Measurements from ENCODE around the gene ABHD16A.

Gene ABHD16A

GRCh38 chr6:31663126-31663960 is 39.8 kb downstream of the ABHD16A start:
- DNase-seq (ENCODE audit: low read depth in 2 of 2): no peak

DNA sequence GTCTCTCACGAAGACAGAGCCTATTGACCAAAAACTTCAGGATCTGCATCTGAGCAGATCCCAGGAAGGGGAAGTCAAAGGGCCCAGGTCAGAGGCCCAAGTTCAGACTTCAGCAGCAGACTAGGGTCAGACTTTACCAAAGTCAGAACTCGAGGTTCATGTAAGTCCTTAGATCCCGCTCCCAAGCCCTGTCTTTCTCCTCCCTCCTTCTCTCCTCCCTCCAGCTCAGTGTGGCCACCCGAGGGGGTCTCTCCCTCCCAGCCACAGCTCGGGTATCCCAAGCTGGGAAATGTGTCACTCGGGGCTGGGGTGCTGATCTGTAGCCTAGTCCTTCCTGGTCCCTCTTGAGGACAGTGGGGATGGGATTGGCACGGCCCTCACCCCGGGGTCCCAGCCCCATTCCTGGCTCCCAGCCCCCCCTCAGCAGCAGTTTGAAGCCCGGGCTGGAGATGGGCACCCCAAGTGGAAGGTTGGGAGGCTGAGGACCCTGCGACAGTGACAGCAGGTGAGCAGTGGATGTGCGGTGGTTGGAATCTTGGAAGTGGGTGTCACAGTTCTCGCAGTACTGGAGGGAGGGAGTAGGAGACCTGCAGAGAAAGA is 40.9 kb downstream of the ABHD16A start:
- DNase-seq (ENCODE audit: low read depth in 2 of 2): no peak

DNA sequence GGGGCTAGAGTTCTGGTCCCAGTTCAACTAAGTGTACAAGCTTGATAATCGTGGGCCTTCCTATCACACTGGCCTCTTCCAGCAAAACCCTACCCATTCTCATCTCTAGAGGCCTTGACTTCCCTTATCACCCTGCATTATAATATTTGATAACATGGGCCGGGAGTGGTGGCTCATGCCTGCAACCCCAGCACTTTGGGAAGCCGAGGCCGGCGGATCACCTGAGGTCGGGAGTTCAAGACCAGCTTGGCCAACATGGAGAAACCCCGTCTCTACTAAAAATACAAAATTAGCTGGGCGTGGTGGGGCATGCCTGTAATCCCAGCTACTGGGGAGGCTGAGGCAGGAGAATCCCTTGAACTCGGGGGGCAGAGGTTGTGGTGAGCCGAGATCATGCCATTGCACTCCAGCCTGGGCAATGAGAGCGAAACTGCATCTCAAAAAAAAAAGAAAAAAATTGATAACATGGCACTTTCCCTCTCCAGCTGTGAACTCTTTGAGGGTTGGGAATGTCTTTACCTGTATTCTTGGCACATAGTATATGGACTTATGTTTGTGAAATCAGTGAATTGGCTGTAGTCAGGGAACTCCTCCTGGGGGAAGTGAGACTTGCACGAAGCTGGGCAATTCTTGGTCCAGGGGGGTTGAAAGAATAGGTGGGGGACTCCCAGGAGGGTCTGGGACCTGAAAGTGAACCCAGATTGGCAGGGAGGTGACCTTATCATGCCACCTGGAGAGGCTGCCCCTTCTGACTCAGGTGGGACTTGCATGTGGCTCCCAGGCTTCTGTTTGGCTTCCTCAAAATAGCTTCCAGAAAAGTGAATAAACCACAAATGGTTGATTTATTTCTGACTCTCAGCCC is 41.6 kb downstream of the ABHD16A start:
- DNase-seq (ENCODE audit: low read depth in 2 of 2): no peak

GRCh38 chr6:31660381-31661261 is 42.5 kb downstream of the ABHD16A start, which contains the start of gene C6orf47:
Gene C6orf47 (minus strand): TSS chr6:31660778. CDS start chr6:31659947, 831 bp downstream.
- peak; percentile 75 to 81 for DNase-seq (ENCODE audit: low read depth in 2 of 2)

- DNase-seq (ENCODE audit: low read depth in 2 of 2): peak in 1 of 2 donors; percentile 23
These were observed 43.3 kb downstream of the ABHD16A start for GRCh38 chr6:31659649-31660380.

DNA sequence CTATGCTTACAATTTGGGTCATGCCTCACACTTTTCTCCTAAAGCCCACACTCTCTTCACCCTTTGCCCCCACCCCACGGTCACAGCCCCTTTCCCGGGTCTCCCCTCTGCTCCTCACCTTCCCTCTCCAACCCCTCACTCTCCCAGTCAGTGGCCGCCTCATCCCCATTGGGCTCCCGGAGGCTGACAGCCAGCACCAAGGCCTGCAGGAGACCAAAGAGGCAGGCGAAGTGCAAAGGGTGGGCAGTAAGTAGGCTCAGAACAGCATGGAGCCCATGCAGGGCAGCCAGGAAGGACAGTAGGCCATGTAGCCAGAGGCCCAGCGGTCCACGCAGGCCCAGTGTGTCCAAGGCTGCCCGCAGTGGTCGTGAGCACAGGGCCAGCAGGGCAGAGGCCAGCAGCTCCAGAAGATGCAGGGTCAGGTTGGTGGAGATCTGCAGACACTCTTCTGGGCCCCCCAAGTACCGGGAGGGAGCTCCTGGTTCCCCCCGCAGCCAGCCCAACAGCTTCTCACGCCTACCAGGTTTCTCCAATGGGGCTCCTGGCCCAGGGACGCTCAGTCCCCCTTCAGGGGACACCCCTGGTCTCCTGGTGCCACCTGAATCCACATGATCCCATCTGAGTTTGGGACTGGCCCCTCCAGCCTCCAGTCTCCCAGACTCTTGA is 44.0 kb downstream of the ABHD16A start:
- DNase-seq (ENCODE audit: low read depth in 2 of 2): no peak

DNA sequence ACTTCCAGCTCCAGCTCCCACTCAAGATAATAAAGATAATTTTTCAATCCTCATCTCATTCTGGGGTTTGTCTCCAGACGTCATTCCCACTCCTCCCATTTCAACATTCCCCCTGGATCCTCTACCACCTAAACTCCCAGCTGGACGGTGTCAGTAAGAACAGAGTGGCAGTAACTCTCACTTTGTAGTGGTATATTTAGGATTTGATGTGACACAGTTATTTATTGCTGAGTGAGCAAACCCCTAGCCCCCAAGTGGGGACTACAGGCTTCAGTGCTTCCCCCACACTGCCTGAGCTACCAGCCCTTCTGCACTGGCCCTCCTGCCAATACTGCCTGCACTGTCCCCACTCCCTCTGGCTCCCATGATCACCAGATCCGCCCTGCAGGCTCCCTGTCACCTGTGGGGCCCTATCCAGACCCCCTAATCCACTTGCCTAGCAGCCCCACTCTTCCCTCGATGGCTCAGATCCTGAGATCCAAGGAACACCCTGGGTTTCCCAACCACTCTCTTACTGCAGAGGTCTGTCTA is 44.9 kb downstream of the ABHD16A start:
- no peak for DNase-seq (ENCODE audit: low read depth in 2 of 2)

DNA sequence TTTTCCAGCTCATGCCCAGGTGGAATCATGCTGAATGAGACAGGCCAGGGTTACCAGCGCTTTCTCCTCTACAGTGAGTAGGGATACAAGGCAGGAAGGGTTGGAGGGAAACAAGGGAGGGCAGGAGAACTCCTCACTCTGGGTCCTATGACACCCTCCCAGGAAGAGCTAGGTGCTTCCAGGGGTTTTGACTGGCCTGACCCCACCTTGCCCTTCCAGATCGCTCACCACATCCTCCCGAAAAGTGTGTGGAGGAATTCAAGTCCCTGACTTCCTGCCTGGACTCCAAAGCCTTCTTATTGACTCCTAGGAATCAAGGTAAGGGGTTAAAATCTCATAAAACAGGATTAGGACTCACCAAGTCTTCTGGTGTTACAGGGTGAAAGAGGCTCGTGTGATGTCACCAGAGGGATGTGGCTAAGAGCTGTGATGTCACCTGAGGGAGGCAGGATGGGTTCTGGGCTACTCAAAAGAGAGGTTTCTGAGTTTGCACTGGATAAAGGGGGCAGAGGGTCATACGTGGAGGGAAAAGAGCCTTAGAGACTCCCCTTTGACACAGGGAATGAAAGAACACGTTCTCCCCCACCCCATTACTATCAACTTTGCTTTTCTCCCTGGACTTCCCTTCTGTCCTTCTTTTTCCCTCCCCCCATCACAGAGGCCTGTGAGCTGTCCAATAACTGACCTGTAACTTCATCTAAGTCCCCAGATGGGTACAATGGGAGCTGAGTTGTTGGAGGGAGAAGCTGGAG is 45.5 kb downstream of the ABHD16A start:
- DNase-seq (ENCODE audit: low read depth in 2 of 2): no peak

- no peak for DNase-seq (ENCODE audit: low read depth in 2 of 2)
These were observed 47.5 kb downstream of the ABHD16A start, which contains the start of gene APOM for GRCh38 chr6:31655349-31656237. Gene APOM (plus strand): TSS chr6:31655894. CDS start chr6:31655967, 73 bp downstream.

- no peak for DNase-seq (ENCODE audit: low read depth in 2 of 2)
These were observed 48.4 kb downstream of the ABHD16A start for GRCh38 chr6:31654574-31655348.

DNA sequence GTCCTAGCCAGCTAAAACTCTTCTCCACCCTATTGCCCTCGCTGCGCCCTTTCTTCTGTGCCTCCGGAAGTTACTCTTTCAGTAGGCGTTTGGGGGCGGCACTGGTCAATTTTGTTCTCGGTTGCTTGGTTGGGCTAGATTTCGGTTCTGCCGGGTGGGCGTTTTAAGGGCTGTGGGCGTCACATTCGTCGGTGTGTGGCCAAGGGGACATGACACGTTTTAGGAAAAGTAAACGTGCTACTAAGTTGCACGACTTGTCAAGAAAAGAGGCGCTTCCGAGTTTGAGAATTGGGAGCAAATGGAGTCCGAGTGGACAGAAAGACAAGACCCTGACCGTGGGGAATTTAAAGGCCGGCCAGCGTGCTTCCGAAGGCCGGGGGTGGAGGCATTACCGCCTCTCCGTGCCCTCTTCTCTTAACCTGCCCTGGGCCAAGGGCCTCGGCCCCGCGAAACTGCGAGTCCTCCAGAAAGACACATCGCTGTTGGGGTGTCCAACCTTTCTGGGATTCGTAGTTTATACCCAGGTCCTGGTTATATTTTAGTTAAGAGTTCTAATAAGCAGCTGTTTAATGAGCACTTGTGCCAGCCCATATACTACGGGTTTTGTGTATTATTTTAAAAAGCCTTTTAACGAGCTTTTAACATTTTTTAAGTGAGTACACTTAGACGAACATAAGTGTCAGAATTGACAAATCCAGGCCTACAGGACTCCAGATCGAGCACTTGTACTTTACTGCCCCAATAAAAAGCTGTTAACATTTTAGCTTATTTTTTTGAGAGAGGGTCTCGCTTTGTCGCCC is 50.0 kb downstream of the ABHD16A start:
- peak; percentile 76 to 82 for DNase-seq (ENCODE audit: low read depth in 2 of 2)

- DNase-seq (ENCODE audit: low read depth in 2 of 2): no peak
These were observed 51.4 kb downstream of the ABHD16A start for GRCh38 chr6:31651602-31652191.

DNA sequence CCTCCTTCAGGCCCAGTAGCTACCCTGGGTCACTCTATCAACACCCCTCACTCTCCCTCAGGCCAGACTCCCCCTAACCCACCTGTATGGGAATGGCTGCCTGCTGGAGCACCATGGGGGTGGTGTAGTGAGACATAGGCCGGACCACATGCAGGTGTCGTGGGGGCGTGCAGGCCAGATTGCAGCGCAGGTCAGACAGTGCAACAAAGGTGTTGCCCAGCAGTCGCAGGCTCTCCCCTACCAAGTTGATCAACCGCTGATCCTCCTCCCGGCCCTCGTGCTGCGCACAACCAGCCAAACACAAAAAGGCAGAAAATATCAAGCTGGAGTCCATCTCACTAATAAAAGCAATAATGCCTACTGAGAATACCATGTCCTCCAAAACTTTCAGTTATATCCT is 57.8 kb downstream of the ABHD16A start:
- DNase-seq (ENCODE audit: low read depth in 2 of 2): no peak

- DNase-seq (ENCODE audit: low read depth in 2 of 2): no peak
These were observed 59.2 kb downstream of the ABHD16A start for GRCh38 chr6:31643818-31644454.
